Suprapubic skin (tissue), 3 donors: ENCODE data around the gene SENP1.

ENCODE experiments used
- EP300 ChIP-seq: sonication (generic); formaldehyde crosslinking; IDR thresholded peaks from one replicate; pipeline ENCODE4 v1.6.1; 2017; ENCODE audit warnings: antibody characterized with exemption
- POLR2A ChIP-seq, 2 donors: fragments of 450-650 bp; IDR thresholded peaks; one replicate each; pipeline ENCODE4 v1.6.1; 2017; ENCODE audit warnings: antibody characterized with exemption in 2 of 2, mild to moderate bottlenecking in 2 of 2, moderate library complexity in 2 of 2
- TF ChIP-seq, protein P1 (sequence below), 2 donors: fragments of 200-600 bp in 1 of 2; fragments of 450-650 bp in 1 of 2; sonication (generic) in 1 of 2; IDR thresholded peaks; one replicate each; pipeline ENCODE4 v1.5.1; 2016 to 2019; ENCODE audit warnings: antibody characterized with exemption in 2 of 2, mild to moderate bottlenecking in 1 of 2, moderate library complexity in 1 of 2

DNA sequence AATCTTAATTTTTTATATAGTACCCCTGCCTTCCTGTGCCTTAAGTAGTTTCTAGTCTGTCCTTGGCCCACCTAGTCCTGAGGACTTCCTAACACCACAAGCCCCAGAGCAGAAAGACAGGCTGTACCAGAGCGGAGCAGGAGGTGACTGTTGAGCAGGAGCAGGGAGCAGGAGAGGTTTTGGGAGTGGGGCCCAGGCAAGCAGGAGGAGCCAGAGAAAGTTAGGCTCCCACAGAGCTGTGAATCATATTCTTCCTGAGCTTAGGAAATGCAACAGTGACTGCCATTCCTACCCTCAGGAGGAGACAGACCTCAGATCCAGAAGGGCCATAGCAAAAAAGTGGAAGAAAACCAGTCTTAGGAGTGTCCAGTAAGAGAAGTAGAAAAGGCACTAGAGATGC lies 73.3 kb downstream of the SENP1 start:
- TF ChIP-seq POLR2A (IDR thresholded peaks at IDR 0.05) (no peak), EP300 (no peak)
- TF ChIP-seq, protein P1, sequence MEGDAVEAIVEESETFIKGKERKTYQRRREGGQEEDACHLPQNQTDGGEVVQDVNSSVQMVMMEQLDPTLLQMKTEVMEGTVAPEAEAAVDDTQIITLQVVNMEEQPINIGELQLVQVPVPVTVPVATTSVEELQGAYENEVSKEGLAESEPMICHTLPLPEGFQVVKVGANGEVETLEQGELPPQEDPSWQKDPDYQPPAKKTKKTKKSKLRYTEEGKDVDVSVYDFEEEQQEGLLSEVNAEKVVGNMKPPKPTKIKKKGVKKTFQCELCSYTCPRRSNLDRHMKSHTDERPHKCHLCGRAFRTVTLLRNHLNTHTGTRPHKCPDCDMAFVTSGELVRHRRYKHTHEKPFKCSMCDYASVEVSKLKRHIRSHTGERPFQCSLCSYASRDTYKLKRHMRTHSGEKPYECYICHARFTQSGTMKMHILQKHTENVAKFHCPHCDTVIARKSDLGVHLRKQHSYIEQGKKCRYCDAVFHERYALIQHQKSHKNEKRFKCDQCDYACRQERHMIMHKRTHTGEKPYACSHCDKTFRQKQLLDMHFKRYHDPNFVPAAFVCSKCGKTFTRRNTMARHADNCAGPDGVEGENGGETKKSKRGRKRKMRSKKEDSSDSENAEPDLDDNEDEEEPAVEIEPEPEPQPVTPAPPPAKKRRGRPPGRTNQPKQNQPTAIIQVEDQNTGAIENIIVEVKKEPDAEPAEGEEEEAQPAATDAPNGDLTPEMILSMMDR (IDR thresholded peaks at IDR 0.05), result no peak
